Ectodermal cell (in vitro differentiated cells): ENCODE results near the gene DEPDC5.
"Not testable (repeated sequence)": the region's sequence is repeated elsewhere in the genome, so short reads cannot be mapped to it uniquely, and the experiment has no call there.

Experiments used
- H3K27ac ChIP-seq: 2 replicates; pipeline ENCODE4 v1.7.0; 2013; ENCODE audit warnings: mild to moderate bottlenecking, low read depth, low read length; ENCODE audit not compliant: insufficient read depth, poor library complexity, severe bottlenecking
- H3K27me3 ChIP-seq: 2 replicates; pipeline ENCODE4 v1.7.0; 2013; ENCODE audit warnings: mild to moderate bottlenecking, low read length; ENCODE audit not compliant: insufficient read depth, control insufficient read depth, poor library complexity, severe bottlenecking
- H3K36me3 ChIP-seq: one replicate; pipeline ENCODE4 v1.7.0; 2013; ENCODE audit warnings: low read length; ENCODE audit not compliant: control insufficient read depth, insufficient read depth
- H3K4me1 ChIP-seq: one replicate; pipeline ENCODE4 v1.7.0; 2013; ENCODE audit warnings: low read length; ENCODE audit not compliant: control insufficient read depth, insufficient read depth
- H3K4me3 ChIP-seq: 2 replicates; pipeline ENCODE4 v1.7.0; 2013; ENCODE audit warnings: low read depth, low read length, control low read depth; ENCODE audit not compliant: insufficient read depth
- H3K9me3 ChIP-seq: 2 replicates; pipeline ENCODE4 v1.7.0; 2013; ENCODE audit warnings: mild to moderate bottlenecking, low read length, moderate library complexity; ENCODE audit not compliant: control insufficient read depth
- WGBS, 2 experiments: methylation state at CpG; one replicate each; pipeline ENCODE4 v1.1.7; 2013; ENCODE audit warnings: missing lambda C conversion rate in 2 of 2; 5-methylcytosine and 5-hydroxymethylcytosine counted together

Gene DEPDC5

DNA sequence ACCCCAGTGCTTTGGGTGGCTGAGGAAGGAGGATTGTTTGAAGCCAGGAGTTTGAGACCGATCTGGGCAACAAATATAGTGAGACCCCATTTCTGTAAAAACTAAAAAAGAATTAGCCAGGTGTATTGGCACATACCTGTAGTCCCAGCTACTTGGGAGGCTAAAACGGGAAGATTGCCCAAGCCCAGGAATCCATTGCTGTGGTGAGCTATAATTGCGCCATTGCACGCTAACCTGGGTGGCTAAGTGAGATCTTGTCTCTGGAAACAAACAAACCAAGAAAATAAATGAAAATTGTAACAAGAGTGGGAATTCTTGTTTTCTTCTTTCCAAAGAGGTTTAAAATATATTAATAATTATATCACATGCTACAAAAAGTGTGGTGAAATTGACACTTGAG lies 52.9 kb downstream of the DEPDC5 start:
- H3K36me3 ChIP-seq, result peaks cover 18% of the 10 kb centered on the region

DNA sequence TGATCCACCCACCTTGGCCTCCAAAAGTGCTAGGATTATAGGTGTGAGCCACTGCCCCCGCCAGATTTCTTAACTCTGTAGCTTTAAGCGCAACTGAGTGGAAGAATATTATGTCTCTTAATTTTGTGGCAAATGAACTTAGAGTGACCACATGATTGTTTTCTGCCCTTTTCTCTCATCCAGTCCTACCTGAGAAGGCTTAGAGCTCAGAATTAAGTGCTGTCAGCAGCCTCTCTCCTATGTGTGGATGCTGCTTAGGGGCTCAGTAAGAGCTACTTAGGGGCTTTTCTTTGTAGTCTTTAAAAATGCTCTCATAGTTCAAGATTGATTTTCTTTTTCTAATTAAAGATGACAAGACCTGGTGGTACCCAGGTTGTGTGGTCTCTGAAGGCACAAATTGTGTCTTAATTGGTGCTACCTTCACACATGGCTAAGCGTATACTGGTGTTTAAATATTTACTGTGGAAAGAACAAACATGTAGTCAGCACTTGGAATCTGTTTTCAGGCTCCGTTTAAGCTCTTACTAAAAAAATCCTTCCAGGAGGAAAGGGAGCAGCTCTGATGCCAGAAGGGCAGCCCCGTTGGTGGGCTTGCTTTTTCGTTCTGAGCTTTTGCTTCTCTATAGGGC lies 59.3 kb downstream of the DEPDC5 start:
- Histone ChIP-seq H3K4me1 (no peaks in the 10 kb centered on the region), H3K36me3 (no peaks in the 10 kb centered on the region), H3K9me3 (no peaks in the 10 kb centered on the region), H3K27me3 (no peaks in the 10 kb centered on the region), H3K4me3 (no peak overlapping the region), H3K27ac (no peak overlapping the region)
- WGBS, 2 experiments, result 89 to 94% methylated on average over 6 of the region's 6 CpGs

More for the DNA sequence above, 52.9 kb downstream of the DEPDC5 start:
- no peaks in the 10 kb centered on the region for H3K9me3 ChIP-seq
- no peak overlapping the region for H3K27ac ChIP-seq
- no peaks in the 10 kb centered on the region for H3K27me3 ChIP-seq
- no peaks in the 10 kb centered on the region for H3K4me1 ChIP-seq
- 95 to 96% methylated on average over 4 of the region's 4 CpGs for WGBS, 2 experiments
- no peak overlapping the region for H3K4me3 ChIP-seq

DNA sequence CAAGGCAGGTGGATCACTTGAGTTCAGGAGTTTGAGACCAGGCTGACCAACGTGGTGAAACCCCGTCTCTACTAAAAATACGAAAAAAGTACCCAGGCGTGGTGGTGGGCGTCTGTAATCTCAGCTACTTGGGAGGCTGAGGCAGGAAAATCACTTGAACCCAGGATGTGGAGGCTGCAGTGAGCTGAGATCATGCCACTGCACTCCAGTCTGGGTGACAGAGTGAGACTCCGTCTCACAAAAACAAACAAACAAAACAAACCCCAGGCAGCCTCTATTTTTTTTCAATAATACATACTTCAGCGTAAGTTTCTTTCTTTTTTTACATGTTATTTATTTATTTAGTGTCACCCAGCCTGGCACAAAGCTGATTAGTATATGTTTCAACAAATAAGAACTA lies 60.1 kb downstream of the DEPDC5 start:
- WGBS, 2 experiments, result 93 to 95% methylated on average over 6 of the region's 7 CpGs
- not testable (repeated sequence) for H3K36me3 ChIP-seq, H3K9me3 ChIP-seq, H3K27me3 ChIP-seq, H3K4me1 ChIP-seq, H3K27ac ChIP-seq, H3K4me3 ChIP-seq

DNA sequence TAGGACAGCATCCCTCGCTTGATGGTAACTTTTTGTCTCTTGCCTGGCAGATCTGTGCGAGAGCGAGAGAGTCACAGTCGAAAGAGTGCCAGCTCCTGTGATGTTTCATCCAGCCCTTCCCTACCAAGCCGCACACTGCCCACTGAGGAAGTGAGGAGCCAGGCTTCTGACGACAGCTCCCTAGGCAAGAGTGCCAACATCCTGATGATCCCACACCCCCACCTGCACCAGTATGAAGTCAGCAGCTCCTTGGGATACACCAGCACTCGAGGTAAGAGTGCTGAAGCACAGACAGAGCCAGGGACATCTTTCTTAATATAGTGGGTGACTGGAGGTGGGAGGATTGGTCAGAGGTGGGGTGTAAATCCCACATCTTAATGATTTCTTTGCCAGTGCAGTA lies 61.1 kb downstream of the DEPDC5 start:
- 96% methylated on average over 7 of the region's 7 CpGs for WGBS, 2 experiments
- peaks cover 4% of the 10 kb centered on the region for H3K36me3 ChIP-seq

DNA sequence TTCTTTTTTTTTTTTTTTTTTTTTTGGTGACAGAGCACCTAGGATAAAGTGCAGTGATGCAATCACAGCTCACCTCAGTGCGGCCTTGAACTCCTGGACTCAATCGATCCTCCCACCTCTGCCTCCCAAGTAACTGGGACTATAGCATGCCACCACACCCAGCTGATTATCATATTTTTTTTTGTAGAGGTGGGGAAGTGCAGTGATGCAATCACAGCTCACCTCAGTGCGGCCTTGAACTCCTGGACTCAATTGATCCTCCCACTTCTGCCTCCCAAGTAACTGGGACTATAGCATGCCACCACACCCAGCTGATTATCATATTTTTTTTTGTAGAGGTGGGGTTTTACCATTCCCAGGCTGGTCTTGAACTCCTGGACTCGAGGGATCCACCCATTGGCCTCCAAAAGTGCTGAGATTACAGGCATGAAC lies 61.6 kb downstream of the DEPDC5 start:
- H3K4me3 ChIP-seq, H3K4me1 ChIP-seq, H3K27ac ChIP-seq, H3K36me3 ChIP-seq, H3K9me3 ChIP-seq, H3K27me3 ChIP-seq: not testable (repeated sequence)
- 67 to 80% methylated on average over 3 to 4 of the region's 4 CpGs for WGBS, 2 experiments

More for the DNA sequence above, 61.1 kb downstream of the DEPDC5 start:
- H3K27me3 ChIP-seq, result no peaks in the 10 kb centered on the region
- H3K4me3 ChIP-seq, result no peak overlapping the region
- no peak overlapping the region for H3K27ac ChIP-seq
- no peaks in the 10 kb centered on the region for H3K4me1 ChIP-seq
- H3K9me3 ChIP-seq, result no peaks in the 10 kb centered on the region

DNA sequence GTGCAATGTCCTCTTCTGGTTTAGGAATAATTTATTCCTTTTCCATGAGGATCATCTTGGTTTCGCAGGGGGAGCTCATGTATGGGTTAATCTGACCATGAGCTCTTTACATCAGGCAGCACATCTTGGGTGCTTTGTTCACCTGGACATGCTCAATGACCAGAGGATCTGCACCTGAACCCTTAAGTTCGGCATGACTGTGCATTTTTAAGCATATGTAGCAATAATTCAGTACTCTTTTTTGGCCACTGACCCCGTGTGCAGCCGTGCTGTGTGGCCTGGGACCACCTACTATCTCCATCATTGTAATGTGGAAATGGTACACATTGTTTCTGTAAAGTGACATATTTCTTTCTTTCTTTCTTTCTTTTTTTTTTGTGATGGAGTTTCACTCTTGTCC lies 62.9 kb downstream of the DEPDC5 start:
- H3K27ac ChIP-seq, result no peak overlapping the region
- H3K4me3 ChIP-seq, result no peak overlapping the region
- no peaks in the 10 kb centered on the region for H3K4me1 ChIP-seq
- peaks cover 11% of the 10 kb centered on the region for H3K36me3 ChIP-seq
- H3K27me3 ChIP-seq, result no peaks in the 10 kb centered on the region
- 92 to 94% methylated on average over 4 of the region's 4 CpGs for WGBS, 2 experiments
- H3K9me3 ChIP-seq, result no peaks in the 10 kb centered on the region

DNA sequence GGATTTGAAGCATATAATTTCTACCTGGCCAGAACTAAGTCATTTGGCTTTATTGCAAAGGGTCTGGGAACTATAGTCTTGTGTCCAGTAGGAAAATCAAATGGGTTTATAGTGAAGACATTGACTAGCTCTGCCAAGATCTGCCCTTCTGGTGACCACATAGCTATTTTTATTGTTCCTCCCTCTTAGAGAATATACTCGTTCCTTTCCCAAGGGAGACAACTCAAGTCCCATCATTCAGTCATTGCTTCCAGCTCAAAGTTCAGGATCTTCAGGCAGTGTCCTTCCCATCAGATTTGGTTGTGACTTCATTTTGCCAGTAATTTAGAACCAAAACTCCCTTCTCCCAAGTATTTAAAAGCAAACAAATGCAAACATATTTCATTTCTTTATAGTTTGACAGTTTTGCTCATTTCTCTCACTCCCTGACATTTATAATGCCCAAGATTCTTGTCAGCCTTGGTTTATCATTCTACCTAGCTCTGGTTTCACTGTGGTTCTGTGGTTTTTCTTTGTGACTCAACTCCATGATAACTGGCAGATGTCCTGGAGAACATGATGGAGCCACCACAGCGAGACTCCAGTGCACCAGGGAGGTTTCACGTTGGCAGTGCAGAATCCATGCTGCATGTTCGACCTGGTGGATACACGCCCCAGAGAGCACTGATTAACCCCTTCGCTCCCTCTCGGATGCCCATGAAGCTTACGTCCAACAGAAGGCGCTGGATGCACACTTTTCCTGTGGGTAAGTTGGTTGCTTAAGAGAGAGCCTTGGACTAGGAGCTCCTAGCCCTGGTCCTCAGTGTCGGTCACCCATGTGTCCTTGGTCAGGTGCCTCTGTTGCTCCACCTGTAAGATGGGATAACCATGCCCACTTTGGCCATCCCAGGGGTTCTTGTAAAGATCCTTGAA lies 64.9 kb downstream of the DEPDC5 start:
- no peaks in the 10 kb centered on the region for H3K4me1 ChIP-seq
- H3K36me3 ChIP-seq, result peaks cover 24% of the 10 kb centered on the region
- no peak overlapping the region for H3K27ac ChIP-seq
- WGBS, 2 experiments, result 90% methylated on average over 10 of the region's 10 CpGs
- no peaks in the 10 kb centered on the region for H3K27me3 ChIP-seq
- H3K4me3 ChIP-seq, result no peak overlapping the region
- H3K9me3 ChIP-seq, result no peaks in the 10 kb centered on the region

DNA sequence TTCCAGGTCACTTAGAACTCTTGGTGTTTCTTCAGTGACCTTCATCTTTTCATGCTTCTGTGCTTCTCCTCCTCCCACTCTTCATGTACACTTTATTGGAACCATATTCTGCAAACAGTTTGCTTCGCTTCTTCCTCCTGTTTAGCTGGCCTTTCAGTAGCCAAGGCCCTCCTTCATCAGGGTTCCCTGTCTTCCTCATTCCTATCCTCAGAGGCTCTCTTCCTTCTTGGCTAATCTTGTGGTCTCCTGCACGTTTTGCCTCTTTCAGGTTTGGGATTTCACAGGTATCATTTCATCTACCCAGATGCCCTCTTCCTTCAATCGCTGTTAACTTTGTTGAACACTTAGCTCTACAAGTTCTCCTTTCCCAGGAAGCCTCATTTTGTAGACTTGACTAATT lies 66.8 kb downstream of the DEPDC5 start:
- 88 to 89% methylated on average over 3 of the region's 3 CpGs for WGBS, 2 experiments
- H3K4me3 ChIP-seq, result no peak overlapping the region
- H3K4me1 ChIP-seq, result no peaks in the 10 kb centered on the region
- H3K27ac ChIP-seq, result no peak overlapping the region
- H3K9me3 ChIP-seq, result no peaks in the 10 kb centered on the region
- no peaks in the 10 kb centered on the region for H3K27me3 ChIP-seq
- H3K36me3 ChIP-seq, result peaks cover 24% of the 10 kb centered on the region

DNA sequence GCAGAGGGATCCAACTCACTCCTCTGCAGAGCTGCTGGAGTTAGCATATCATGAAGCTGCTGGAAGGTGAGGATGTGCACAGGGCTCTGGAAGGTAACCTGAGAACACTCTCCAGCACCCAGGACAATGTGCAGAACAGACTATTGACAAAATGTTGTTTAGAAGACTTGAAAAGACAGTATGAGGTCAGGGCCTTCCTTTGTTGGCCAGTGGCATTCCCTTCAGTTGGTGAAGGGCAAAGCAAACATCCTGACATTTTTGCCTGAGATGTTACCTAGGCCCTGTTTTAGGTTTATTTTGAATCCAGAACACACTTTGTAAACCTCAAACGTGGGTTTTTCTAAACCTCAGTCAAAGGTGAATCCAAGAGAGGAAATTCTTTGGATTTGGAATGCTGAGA lies 67.8 kb downstream of the DEPDC5 start:
- peaks cover 24% of the 10 kb centered on the region for H3K36me3 ChIP-seq
- H3K27ac ChIP-seq, result no peak overlapping the region
- H3K4me3 ChIP-seq, result no peak overlapping the region
- H3K4me1 ChIP-seq, result no peaks in the 10 kb centered on the region
- H3K9me3 ChIP-seq, result no peaks in the 10 kb centered on the region
- H3K27me3 ChIP-seq, result no peaks in the 10 kb centered on the region
- WGBS, 2 experiments, result 83 to 95% methylated on average over 1 of the region's 1 CpG

DNA sequence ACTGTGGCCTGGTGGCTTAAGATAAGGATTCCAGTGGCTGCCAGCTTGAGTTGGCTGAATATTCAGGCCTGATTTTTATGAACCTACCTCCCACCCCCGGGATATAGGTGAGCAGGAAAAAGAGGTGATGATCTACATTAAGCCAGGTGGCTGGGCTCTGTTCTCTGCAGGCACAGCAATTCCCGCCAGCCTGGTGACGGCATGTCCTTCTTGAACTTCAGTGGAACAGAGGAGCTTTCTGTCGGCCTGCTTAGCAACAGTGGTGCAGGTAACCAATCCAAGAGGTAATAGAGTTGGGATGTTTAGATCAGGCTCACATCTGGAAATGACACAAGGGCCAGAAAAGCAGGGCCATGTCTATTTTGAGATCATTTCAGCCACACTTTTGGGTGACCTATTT lies 68.7 kb downstream of the DEPDC5 start:
- no peaks in the 10 kb centered on the region for H3K27me3 ChIP-seq
- H3K36me3 ChIP-seq, result peaks cover 24% of the 10 kb centered on the region
- H3K4me1 ChIP-seq, result no peaks in the 10 kb centered on the region
- no peaks in the 10 kb centered on the region for H3K9me3 ChIP-seq
- WGBS, 2 experiments, result 94 to 96% methylated on average over 4 of the region's 4 CpGs
- no peak overlapping the region for H3K27ac ChIP-seq
- H3K4me3 ChIP-seq, result no peak overlapping the region
